ENCODE data around the gene CSPG4. TPM values are rescaled to one million over a fixed set of nuclear protein-coding genes. Genes with fewer than 3 reads are reported as not detected.
A peak's percentile ranks its signal among the peaks of the same experiment; 100 is the strongest.
"Not testable (repeated sequence)": the region's sequence is repeated elsewhere in the genome, so short reads cannot be mapped to it uniquely, and the experiment has no call there.

CSPG4 gene
- total and polyA plus RNA-seq, 2 of the 8 experiments (the other 6 are each of a cell fraction or from before 2014, with no cell fraction given): 1.4 to 3.0 TPM

GRCh38 chr15:75713338-75713895, 769 bp upstream of the CSPG4 start (continued):
- TF ChIP-seq SP1 (IDR thresholded peaks at IDR 0.05; ENCODE audit: low read depth, low read length): peak; percentile 97
- peak; percentile 41; the same call in 1 of the 2 replicates for TF ChIP-seq SP4 (IDR thresholded peaks at IDR 0.05; ENCODE audit: low read length)
- TF ChIP-seq ZNF274 (IDR thresholded peaks at IDR 0.05; ENCODE audit: borderline replicate concordance, extremely low read depth, low read length): no peak

- H3K56ac ChIP-seq (replicated peaks; ENCODE audit: insufficient read length, low read depth, low read length); H2BK12ac ChIP-seq (ENCODE audit: low read depth, low read length); H2BK120ac ChIP-seq (replicated peaks; ENCODE audit: low read depth, low read length); H3K79me2 ChIP-seq (ENCODE audit: control insufficient read depth in 1 of 2, insufficient read depth in 2 of 2, low read length in 2 of 2); H2BK15ac ChIP-seq (ENCODE audit: low read length); H3K9me3 ChIP-seq (ENCODE audit: insufficient read depth in 2 of 2, low read depth in 1 of 2, low read length in 1 of 2); H4K91ac ChIP-seq (replicated peaks; ENCODE audit: insufficient read length, low read length); H3K14ac ChIP-seq (ENCODE audit: insufficient read length); H3K27ac ChIP-seq (ENCODE audit: low read depth, low read length); DNase-seq (ENCODE audit: low read depth in 1 of 2, low spot score in 2 of 2); H3K23me2 ChIP-seq (ENCODE audit: low read depth, low read length); H3K4ac ChIP-seq (replicated peaks; ENCODE audit: insufficient read length, low read depth, low read length); H3K23ac ChIP-seq (ENCODE audit: insufficient read length); H2BK5ac ChIP-seq (ENCODE audit: low read depth, low read length); H3K18ac ChIP-seq (ENCODE audit: extremely low read depth, low read length); H3K4me2 ChIP-seq (ENCODE audit: insufficient read depth in 1 of 2, low read depth in 2 of 2, low read length in 2 of 2); H3K9ac ChIP-seq (replicated peaks in 1 of 4; ENCODE audit: extremely low read depth in 1 of 4, low read depth in 3 of 4, low read length in 3 of 4); H4K5ac ChIP-seq (ENCODE audit: insufficient read length, low read depth, low read length); H4K8ac ChIP-seq (ENCODE audit: extremely low read depth, insufficient read depth, low read length); H3K79me1 ChIP-seq (ENCODE audit: low read depth, low read length); H2BK20ac ChIP-seq (ENCODE audit: low read length); H3K36me3 ChIP-seq (ENCODE audit: control insufficient read depth in 2 of 4, insufficient read depth in 4 of 4, low read length in 3 of 4); H2AFZ ChIP-seq (ENCODE audit: low read length); H3K4me3 ChIP-seq (ENCODE audit: extremely low read depth in 1 of 4, insufficient read depth in 2 of 4, low read depth in 3 of 4, low read length in 4 of 4); FAIRE-seq; POLR2A ChIA-PET (ENCODE audit: partially characterized antibody); H4K20me1 ChIP-seq (replicated peaks in 1 of 2; ENCODE audit: control insufficient read depth in 1 of 2, insufficient read depth in 2 of 2, low read length in 2 of 2); H2AK5ac ChIP-seq (ENCODE audit: low read depth, low read length): not testable (repeated sequence)
- Histone ChIP-seq H3K27me3 (replicated peaks in 1 of 4; ENCODE audit: control insufficient read depth in 3 of 4, extremely low read depth in 1 of 4, insufficient read depth in 3 of 4, low read length in 3 of 4) (peaks cover 0 to 21% (median 6%) of the 10 kb centered on the region in 4 experiments; a peak in 3 of 7 replicates), H3K4me1 (replicated peaks in 1 of 4; ENCODE audit: control insufficient read depth in 3 of 4, insufficient read depth in 4 of 4, low read length in 3 of 4) (peaks cover 0 to 11% (median 10%) of the 10 kb centered on the region in 4 experiments; a peak in 6 of 7 replicates)
- CTCF ChIA-PET (ENCODE audit: partially characterized antibody): interaction anchor here (3.9 kb wide), 1 partner anchor 15 kb away, joined by 29 read pairs; a partner anchor contains a TSS
- WGBS, 2 experiments (ENCODE audit: extremely low coverage in 1 of 2, insufficient coverage in 1 of 2, insufficient read length in 1 of 2, insufficient replicate concordance in 2 of 2, low coverage in 1 of 2, low lambda C conversion rate in 2 of 2, missing lambda C conversion rate in 1 of 2): 85% methylated on average over 5 of the region's 7 CpGs; no CpG with 5 or more reads in 1 of the 2 experiments
These were observed 1.2 kb downstream of the CSPG4 start for GRCh38 chr15:75711495-75711894.

Data from H1 (cell line).